ENCODE data around the gene COL28A1.

DNA sequence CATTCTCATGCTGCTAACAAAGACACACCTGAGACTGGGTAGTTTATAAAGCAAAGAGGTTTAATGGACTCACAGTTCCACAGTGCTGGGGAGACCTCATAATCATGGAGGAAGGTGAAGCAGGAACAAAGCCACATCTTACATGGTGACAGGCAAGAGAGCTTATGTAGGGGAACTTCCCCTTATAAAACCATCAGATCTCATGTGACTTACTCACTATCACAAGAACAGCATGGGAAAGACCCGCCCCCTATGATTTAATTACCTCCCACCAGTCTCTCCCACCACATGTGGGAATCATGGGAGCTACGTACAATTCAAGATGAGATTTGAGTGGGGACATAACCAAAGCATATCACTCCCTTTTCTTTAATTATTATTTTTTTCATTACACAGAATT lies 16.6 kb downstream of the COL28A1 start:
- TF ChIP-seq, protein P1, sequence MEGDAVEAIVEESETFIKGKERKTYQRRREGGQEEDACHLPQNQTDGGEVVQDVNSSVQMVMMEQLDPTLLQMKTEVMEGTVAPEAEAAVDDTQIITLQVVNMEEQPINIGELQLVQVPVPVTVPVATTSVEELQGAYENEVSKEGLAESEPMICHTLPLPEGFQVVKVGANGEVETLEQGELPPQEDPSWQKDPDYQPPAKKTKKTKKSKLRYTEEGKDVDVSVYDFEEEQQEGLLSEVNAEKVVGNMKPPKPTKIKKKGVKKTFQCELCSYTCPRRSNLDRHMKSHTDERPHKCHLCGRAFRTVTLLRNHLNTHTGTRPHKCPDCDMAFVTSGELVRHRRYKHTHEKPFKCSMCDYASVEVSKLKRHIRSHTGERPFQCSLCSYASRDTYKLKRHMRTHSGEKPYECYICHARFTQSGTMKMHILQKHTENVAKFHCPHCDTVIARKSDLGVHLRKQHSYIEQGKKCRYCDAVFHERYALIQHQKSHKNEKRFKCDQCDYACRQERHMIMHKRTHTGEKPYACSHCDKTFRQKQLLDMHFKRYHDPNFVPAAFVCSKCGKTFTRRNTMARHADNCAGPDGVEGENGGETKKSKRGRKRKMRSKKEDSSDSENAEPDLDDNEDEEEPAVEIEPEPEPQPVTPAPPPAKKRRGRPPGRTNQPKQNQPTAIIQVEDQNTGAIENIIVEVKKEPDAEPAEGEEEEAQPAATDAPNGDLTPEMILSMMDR (IDR thresholded peaks at IDR 0.05): no peak
- TF ChIP-seq POLR2A (IDR thresholded peaks at IDR 0.05; ENCODE audit: low read depth): no peak
- TF ChIP-seq POLR2AphosphoS5 (IDR thresholded peaks at IDR 0.05): no peak
- TF ChIP-seq EP300 (IDR thresholded peaks at IDR 0.05): no peak
